ENCODE results near the gene TMEM219.
"Not testable (repeated sequence)": the region's sequence is repeated elsewhere in the genome, so short reads cannot be mapped to it uniquely, and the experiment has no call there.

Gene TMEM219

DNA sequence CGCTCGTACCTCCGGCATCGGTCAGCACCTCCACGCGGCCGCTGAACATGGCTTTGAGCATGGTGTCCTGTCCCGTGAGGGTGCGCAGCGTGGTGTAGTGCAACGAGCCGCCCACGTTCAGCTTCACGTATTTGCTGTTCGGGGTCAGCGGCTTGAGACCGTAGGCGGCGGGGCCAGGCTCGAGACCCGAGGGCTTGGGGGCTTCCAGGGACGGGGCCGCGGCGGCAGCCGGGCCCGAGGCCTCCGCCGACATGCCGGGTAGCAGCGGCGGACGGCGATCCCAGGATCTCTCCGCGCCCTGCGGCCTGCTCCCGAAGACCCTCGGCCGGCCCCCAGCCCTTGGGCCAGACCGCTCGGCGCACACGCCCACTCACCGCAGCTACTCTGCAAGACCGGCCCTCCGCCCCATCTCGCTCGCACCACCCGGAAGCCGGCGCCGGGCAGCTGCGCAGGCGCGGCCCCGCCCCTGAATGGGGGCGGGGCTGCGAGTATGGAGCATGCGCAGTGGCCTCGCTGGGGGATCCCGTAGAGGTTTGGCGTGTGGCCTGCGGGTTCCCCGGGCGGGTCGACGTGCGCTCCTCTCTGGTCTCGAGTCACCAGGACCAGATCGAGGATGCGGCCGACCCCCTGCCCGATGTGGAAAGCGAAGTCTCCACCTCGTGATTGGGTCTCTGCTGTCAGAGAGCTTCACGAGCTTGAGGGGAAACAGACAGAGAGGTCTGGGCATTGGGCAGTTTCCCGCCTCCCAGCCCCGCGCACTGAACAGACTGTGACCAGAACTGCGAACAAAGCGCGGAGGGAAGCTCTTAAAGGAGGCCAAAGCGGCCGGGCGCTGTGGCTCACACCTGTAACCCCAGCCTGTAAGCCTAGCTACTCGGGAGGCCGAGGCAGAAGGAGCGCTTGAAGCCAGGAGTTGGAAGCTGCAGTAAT lies 35.8 kb upstream of the TMEM219 start, which contains the start of gene KCTD13:
Gene KCTD13 (minus strand): TSS at position 446 of the 930 bp plus-strand sequence. CDS start 193 bp downstream, at position 253.
- DNase-seq, result peak; percentile 93
- peaks cover 4% of the 10 kb centered on the region for H3K27me3 Mint-ChIP-seq (ENCODE audit: low read depth, poor library complexity)
- H3K27ac Mint-ChIP-seq, result peak within 1 kb of the TSS; percentile 99
- H3K4me3 Mint-ChIP-seq, result peak within 1 kb of the TSS; percentile 98
- H3K36me3 Mint-ChIP-seq (ENCODE audit: low read depth), result peaks cover 22% of the 10 kb centered on the region
- no peaks in the 10 kb centered on the region for H3K9me3 Mint-ChIP-seq
- TF ChIP-seq, protein P1, sequence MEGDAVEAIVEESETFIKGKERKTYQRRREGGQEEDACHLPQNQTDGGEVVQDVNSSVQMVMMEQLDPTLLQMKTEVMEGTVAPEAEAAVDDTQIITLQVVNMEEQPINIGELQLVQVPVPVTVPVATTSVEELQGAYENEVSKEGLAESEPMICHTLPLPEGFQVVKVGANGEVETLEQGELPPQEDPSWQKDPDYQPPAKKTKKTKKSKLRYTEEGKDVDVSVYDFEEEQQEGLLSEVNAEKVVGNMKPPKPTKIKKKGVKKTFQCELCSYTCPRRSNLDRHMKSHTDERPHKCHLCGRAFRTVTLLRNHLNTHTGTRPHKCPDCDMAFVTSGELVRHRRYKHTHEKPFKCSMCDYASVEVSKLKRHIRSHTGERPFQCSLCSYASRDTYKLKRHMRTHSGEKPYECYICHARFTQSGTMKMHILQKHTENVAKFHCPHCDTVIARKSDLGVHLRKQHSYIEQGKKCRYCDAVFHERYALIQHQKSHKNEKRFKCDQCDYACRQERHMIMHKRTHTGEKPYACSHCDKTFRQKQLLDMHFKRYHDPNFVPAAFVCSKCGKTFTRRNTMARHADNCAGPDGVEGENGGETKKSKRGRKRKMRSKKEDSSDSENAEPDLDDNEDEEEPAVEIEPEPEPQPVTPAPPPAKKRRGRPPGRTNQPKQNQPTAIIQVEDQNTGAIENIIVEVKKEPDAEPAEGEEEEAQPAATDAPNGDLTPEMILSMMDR (IDR thresholded peaks at IDR 0.05), result no peak
- H3K4me1 Mint-ChIP-seq, result peaks cover 37% of the 10 kb centered on the region

DNA sequence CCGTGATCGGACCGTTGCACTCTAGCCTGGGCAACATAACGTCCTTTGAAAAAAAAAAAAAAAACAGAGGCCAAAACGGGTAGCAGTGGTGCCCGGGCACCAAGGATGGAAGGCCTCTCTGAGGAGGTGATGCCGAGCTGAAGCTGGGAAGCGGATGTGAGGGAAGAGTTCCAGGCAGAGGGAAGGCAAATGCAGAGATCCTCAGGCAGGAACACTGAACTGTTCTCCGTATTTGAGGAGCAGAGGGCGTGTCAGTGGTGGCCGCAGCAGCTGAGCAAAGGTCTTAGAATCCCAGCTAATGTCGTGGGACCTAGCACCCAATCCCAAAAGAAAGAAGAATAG lies 35.2 kb upstream of the TMEM219 start:
- DNase-seq, result peak; percentile 22
- peak overlapping the region; percentile 99 for H3K27ac Mint-ChIP-seq
- TF ChIP-seq, protein P1 (IDR thresholded peaks at IDR 0.05), result no peak
- no peaks in the 10 kb centered on the region for H3K27me3 Mint-ChIP-seq (ENCODE audit: low read depth, poor library complexity)
- peaks cover 37% of the 10 kb centered on the region for H3K4me1 Mint-ChIP-seq
- peaks cover 17% of the 10 kb centered on the region for H3K36me3 Mint-ChIP-seq (ENCODE audit: low read depth)
- H3K4me3 Mint-ChIP-seq, result peak overlapping the region; percentile 98
- H3K9me3 Mint-ChIP-seq, result no peaks in the 10 kb centered on the region

DNA sequence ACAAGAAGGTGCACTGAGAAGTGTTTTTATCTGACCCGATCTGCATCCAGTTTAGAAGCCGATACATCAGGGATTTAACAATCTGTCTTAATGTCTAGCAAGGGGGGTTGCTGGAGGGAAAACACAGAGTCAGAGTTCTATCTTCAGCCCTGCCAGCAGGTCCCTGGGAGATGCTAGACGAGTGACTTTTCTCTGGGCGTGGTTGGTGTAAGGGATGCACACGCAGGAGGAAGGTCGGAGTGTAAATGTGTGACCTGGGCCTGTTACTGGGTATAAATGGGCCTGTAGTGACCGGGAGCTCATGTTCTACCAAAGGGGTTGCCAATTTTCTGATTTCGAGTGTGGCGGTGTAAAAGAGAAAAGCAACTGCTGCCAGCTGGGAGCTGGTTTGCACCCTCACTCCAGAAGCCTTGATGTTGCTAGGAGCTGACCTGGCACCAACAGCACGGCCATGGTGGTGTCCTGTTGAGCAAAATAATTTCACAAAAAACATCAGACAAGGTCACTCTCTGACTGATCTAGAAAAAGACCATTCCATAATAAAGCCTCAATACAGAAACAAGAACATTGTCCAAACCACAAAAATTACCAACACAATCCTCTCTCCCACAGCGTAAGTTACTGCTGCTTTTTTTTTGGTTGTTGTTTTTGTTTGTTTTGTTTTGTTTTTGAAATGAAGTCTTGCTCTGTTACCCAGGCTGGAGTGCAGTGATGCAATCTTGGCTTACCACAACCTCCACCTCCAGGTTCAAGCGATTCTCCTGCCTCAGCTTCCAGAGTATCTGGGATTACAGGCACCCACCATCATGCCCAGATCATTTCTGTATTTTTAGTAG lies 34.6 kb upstream of the TMEM219 start:
- TF ChIP-seq, protein P1 (IDR thresholded peaks at IDR 0.05), result no peak
- Mint-ChIP-seq H3K27ac (no peak overlapping the region), H3K27me3 (ENCODE audit: low read depth, poor library complexity) (peaks cover 3% of the 10 kb centered on the region), H3K9me3 (peaks cover 3% of the 10 kb centered on the region), H3K36me3 (ENCODE audit: low read depth) (peaks cover 23% of the 10 kb centered on the region), H3K4me1 (peaks cover 37% of the 10 kb centered on the region), H3K4me3 (peak overlapping the region; percentile 98)
- no peak for DNase-seq

DNA sequence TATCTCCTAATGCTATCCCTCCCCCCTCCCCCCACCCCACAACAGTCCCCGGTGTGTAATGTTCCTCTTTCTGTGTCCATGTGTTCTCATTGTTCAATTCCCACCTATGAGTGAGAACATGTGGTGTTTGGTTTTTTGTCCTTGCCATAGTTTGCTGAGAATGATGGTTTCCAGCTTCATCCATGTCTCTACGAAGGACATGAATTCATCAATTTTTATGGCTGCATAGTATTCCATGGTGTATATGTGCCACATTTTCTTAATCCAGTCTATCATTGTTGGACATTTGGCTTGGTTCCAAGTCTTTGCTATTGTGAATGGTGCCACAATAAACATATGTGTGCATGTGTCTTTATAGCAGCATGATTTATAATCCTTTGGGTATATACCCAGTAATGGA lies 30.1 kb upstream of the TMEM219 start:
- peaks cover 26% of the 10 kb centered on the region for H3K27me3 Mint-ChIP-seq (ENCODE audit: low read depth, poor library complexity)
- not testable (repeated sequence) for H3K27ac Mint-ChIP-seq; H3K9me3 Mint-ChIP-seq; H3K4me3 Mint-ChIP-seq; DNase-seq; H3K36me3 Mint-ChIP-seq (ENCODE audit: low read depth)
- H3K4me1 Mint-ChIP-seq, result peaks cover 15% of the 10 kb centered on the region

DNA sequence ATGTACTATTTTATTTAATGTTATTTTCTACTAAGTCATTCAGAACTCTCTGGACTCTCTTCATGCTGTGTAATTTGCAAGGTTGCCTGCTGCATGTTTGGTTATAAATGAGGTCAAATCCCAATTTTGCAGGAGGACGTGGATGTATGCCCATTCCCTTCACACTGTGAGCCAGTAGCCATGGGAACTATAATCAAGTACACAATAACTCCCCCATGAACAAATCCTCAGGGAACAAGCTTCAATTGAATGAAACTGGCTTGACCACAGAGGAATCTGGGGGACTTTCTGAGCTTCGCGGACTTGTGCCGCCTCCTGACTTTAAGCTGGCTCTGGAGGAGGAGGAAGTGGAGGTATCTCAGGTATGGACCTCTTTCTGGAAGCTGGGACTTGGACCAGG lies 21.2 kb upstream of the TMEM219 start:
- no peak for DNase-seq
- TF ChIP-seq, protein P1 (IDR thresholded peaks at IDR 0.05), result no peak
- peaks cover 28% of the 10 kb centered on the region for H3K4me1 Mint-ChIP-seq
- H3K27ac Mint-ChIP-seq, result no peak overlapping the region
- no peak overlapping the region for H3K4me3 Mint-ChIP-seq
- peaks cover 4% of the 10 kb centered on the region for H3K9me3 Mint-ChIP-seq
- no peaks in the 10 kb centered on the region for H3K36me3 Mint-ChIP-seq (ENCODE audit: low read depth)
- H3K27me3 Mint-ChIP-seq (ENCODE audit: low read depth, poor library complexity), result peaks cover 19% of the 10 kb centered on the region
